Fibroblast of lung (primary cell): Measurements from ENCODE around the gene RBM7. TPM values are rescaled to one million over a fixed set of nuclear protein-coding genes. Genes with fewer than 3 reads are reported as not detected.

Source experiments
- DNase-seq, 2 donors: peaks; one replicate each; pipeline versions ENCODE4 v3.0.0 to v3.0.0-alpha.2; 2010; ENCODE audit warnings: low read depth in 2 of 2
- H2AFZ ChIP-seq: 2 replicates; pipeline ENCODE4 v1.5.1; 2012; ENCODE audit warnings: low read length, control low read depth, inconsistent platforms
- H3K27ac ChIP-seq: 2 replicates; pipeline ENCODE4 v1.5.1; 2011; ENCODE audit warnings: low read length, control low read depth; ENCODE audit not compliant: insufficient read depth
- H3K27me3 ChIP-seq: 2 replicates; pipeline ENCODE4 v1.5.1; 2011; ENCODE audit warnings: mild to moderate bottlenecking, low read length; ENCODE audit not compliant: control insufficient read depth, insufficient read depth
- H3K36me3 ChIP-seq: 2 replicates; pipeline ENCODE4 v1.5.1; 2011; ENCODE audit warnings: low read length; ENCODE audit not compliant: control insufficient read depth, insufficient read depth
- H3K4me1 ChIP-seq: 2 replicates; pipeline ENCODE4 v1.5.1; 2011; ENCODE audit warnings: low read length; ENCODE audit not compliant: control insufficient read depth, insufficient read depth; ENCODE audit errors: extremely low read depth
- H3K4me2 ChIP-seq: 2 replicates; pipeline ENCODE4 v1.5.1; 2011; ENCODE audit warnings: low read length, control low read depth; ENCODE audit not compliant: insufficient read depth; ENCODE audit errors: extremely low read depth
- H3K4me3 ChIP-seq, 4 experiments: fragments of 200-600 bp in 1 of 4; sonication (generic) in 1 of 4; replicated peaks in 1 of 4; 2 replicates each; pipeline ENCODE4 v1.5.1; 2011 to 2016; ENCODE audit warnings: low read length in 4 of 4, low read depth in 3 of 4, mild to moderate bottlenecking in 3 of 4, control low read depth in 2 of 4, inconsistent platforms in 1 of 4, mixed read lengths in 1 of 4; ENCODE audit not compliant: insufficient read depth in 1 of 4; ENCODE audit errors: control extremely low read depth in 1 of 4
- H3K79me2 ChIP-seq: 2 replicates; pipeline ENCODE4 v1.5.1; 2012; ENCODE audit warnings: mild to moderate bottlenecking, low read length, inconsistent platforms; ENCODE audit not compliant: control insufficient read depth, insufficient read depth
- H3K9ac ChIP-seq: 2 replicates; pipeline ENCODE4 v1.5.1; 2011; ENCODE audit warnings: mild to moderate bottlenecking, low read length, control low read depth; ENCODE audit not compliant: insufficient read depth
- H3K9me3 ChIP-seq: 2 replicates; pipeline ENCODE4 v1.5.1; 2012; ENCODE audit warnings: low read depth, low read length; ENCODE audit not compliant: control insufficient read depth, insufficient read depth
- H4K20me1 ChIP-seq: 2 replicates; pipeline ENCODE4 v1.5.1; 2011; ENCODE audit warnings: low read length; ENCODE audit not compliant: control insufficient read depth, insufficient read depth; ENCODE audit errors: extremely low read depth
- CTCF ChIP-seq, 2 donors: IDR thresholded peaks in 1 of 2; conservative IDR thresholded peaks in 1 of 2; 1 replicate in 1 of 2; 2 replicates in 1 of 2; pipeline ENCODE4 v1.5.1; 2011 to 2012; ENCODE audit warnings: low read length in 2 of 2, control low read depth in 1 of 2, inconsistent platforms in 1 of 2, low read depth in 1 of 2, mild to moderate bottlenecking in 1 of 2
- EZH2 ChIP-seq: IDR thresholded peaks from 2 replicates; pipeline ENCODE4 v1.5.1; 2012; ENCODE audit warnings: low read length, control low read depth, mild to moderate bottlenecking; ENCODE audit errors: missing control alignments
- polyA plus RNA-seq, 2 donors: library from polyadenylated mRNA; depleted of rRNA in 1 of 2; stranded (reverse) in 1 of 2; unstranded in 1 of 2; fragments of >200 nt; gene quantifications; 2 replicates each; pipeline ENCODE4 v1.2.1, GENCODE V29; 2011 to 2012; ENCODE audit warnings: missing spikeins in 1 of 2
- total RNA-seq: library from RNA; depleted of rRNA; stranded (reverse); fragments of >200 nt; gene quantifications from 2 replicates; pipeline ENCODE4 v1.2.1, GENCODE V29; 2014

RBM7 gene
- total and polyA plus RNA-seq, 2 donors (not counting 1 experiment from before 2014, with no cell fraction given), result 46.5 to 81.1 TPM

GRCh38 chr11:114440971-114441763, 40.7 kb downstream of the RBM7 start:
- no peak for TF ChIP-seq CTCF (conservative IDR thresholded peaks at IDR 0.05 in 1 of 2, IDR thresholded peaks at IDR 0.05 in 1 of 2; ENCODE audit: low read depth in 1 of 2, low read length in 2 of 2)
- no peak for TF ChIP-seq EZH2
- Histone ChIP-seq H3K9ac (no peak overlapping the region), H3K27ac (peak overlapping the region; percentile 26), H3K4me1 (peaks cover 2% of the 10 kb centered on the region), H2AFZ (no peak overlapping the region), H3K4me3 (peak overlapping the region; percentile 82 to 99 (median 96)), H3K4me2 (peak overlapping the region; percentile 61), H3K9me3 (no peaks in the 10 kb centered on the region), H3K27me3 (no peaks in the 10 kb centered on the region), H3K36me3 (peaks cover 3% of the 10 kb centered on the region), H4K20me1 (no peaks in the 10 kb centered on the region), H3K79me2 (peaks cover 63% of the 10 kb centered on the region)
- peak in 1 of 2 donors; percentile 16 for DNase-seq

- no peaks in the 10 kb centered on the region for H3K27me3 ChIP-seq
- H3K9me3 ChIP-seq, result no peaks in the 10 kb centered on the region
- H3K36me3 ChIP-seq, result peaks cover 5% of the 10 kb centered on the region
- H3K4me1 ChIP-seq, result peaks cover 2% of the 10 kb centered on the region
- TF ChIP-seq EZH2 (no peak), CTCF (conservative IDR thresholded peaks at IDR 0.05 in 1 of 2, IDR thresholded peaks at IDR 0.05 in 1 of 2; ENCODE audit: low read depth in 1 of 2, low read length in 2 of 2) (no peak)
- H3K4me2 ChIP-seq, result no peak overlapping the region
- no peaks in the 10 kb centered on the region for H4K20me1 ChIP-seq
- no peak overlapping the region for H3K9ac ChIP-seq
- no peak overlapping the region for H3K27ac ChIP-seq
- no peak for DNase-seq
- H3K79me2 ChIP-seq, result peaks cover 68% of the 10 kb centered on the region
- no peak overlapping the region for H2AFZ ChIP-seq
- peak overlapping the region in 2 of 4 experiments; percentile 82 to 96 for H3K4me3 ChIP-seq
Observed at GRCh38 chr11:114441921-114442320, 41.5 kb downstream of the RBM7 start.

GRCh38 chr11:114442536-114442935, 42.1 kb downstream of the RBM7 start:
- H3K27me3 ChIP-seq, result no peaks in the 10 kb centered on the region
- no peak overlapping the region for H3K9ac ChIP-seq
- H3K36me3 ChIP-seq, result peaks cover 5% of the 10 kb centered on the region
- DNase-seq, result no peak
- H3K4me2 ChIP-seq, result no peak overlapping the region
- no peak overlapping the region for H3K27ac ChIP-seq
- peaks cover 3% of the 10 kb centered on the region for H3K4me1 ChIP-seq
- no peaks in the 10 kb centered on the region for H3K9me3 ChIP-seq
- peaks cover 68% of the 10 kb centered on the region for H3K79me2 ChIP-seq
- no peak for TF ChIP-seq CTCF (conservative IDR thresholded peaks at IDR 0.05 in 1 of 2, IDR thresholded peaks at IDR 0.05 in 1 of 2; ENCODE audit: low read depth in 1 of 2, low read length in 2 of 2)
- TF ChIP-seq EZH2, result no peak
- no peak overlapping the region for H2AFZ ChIP-seq
- H4K20me1 ChIP-seq, result no peaks in the 10 kb centered on the region
- H3K4me3 ChIP-seq, result no peak overlapping the region
